WTC11 (cell line): ENCODE results near the gene TTN. TPM values are rescaled to one million over a fixed set of nuclear protein-coding genes. Genes with fewer than 3 reads are reported as not detected.

Experiments
- ATAC-seq: fragments of 200-7000 bp; cut with Tn5 transposase; 2 replicates; pipeline ENCODE4 v1.10.0; 2021; ENCODE audit warnings: mild to moderate bottlenecking, moderate library complexity
- CTCF ChIA-PET: fragments of 300-600 bp; sonication (Branson Sonifier 250); formaldehyde crosslinking; loops from one replicate; lab custom pipeline; 2021; ENCODE audit warnings: antibody characterized with exemption; lab: Charles Lee
- POLR2A ChIA-PET: fragments of 350-600 bp; sonication (Branson Sonifier 250); formaldehyde crosslinking; loops from one replicate; lab custom pipeline; 2021; ENCODE audit warnings: antibody characterized with exemption; lab: Charles Lee
- DNase-seq: peaks from one replicate; pipeline ENCODE4 v3.0.0; 2021; ENCODE audit warnings: low spot score
- H3K27ac Mint-ChIP-seq: 2 replicates; pipeline ENCODE4 v1.8.0; 2021; ENCODE audit warnings: mixed read lengths
- H3K27me3 Mint-ChIP-seq: 2 replicates; pipeline ENCODE4 v1.8.0; 2021; ENCODE audit warnings: low read depth, mild to moderate bottlenecking, moderate library complexity, mixed read lengths
- H3K36me3 Mint-ChIP-seq: 2 replicates; pipeline ENCODE4 v1.8.0; 2021; ENCODE audit warnings: mixed read lengths
- H3K4me1 Mint-ChIP-seq: 2 replicates; pipeline ENCODE4 v1.8.0; 2022; ENCODE audit warnings: mixed read lengths
- H3K4me3 Mint-ChIP-seq: 2 replicates; pipeline ENCODE4 v1.8.0; 2021; ENCODE audit warnings: mild to moderate bottlenecking, moderate library complexity, mixed read lengths
- H3K9me3 Mint-ChIP-seq: 2 replicates; pipeline ENCODE4 v1.8.0; 2021; ENCODE audit warnings: mixed read lengths
- AFF4 ChIP-seq: sonication (generic); formaldehyde crosslinking; IDR thresholded peaks from 2 replicates; pipeline ENCODE4 v1.8.1; 2023; ENCODE audit warnings: mild to moderate bottlenecking, missing genetic modification reagents, borderline replicate concordance
- CDX4 ChIP-seq: fragments of 250-450 bp; sonication (Bioruptor Pico); IDR thresholded peaks from 2 replicates; pipeline ENCODE4 v1.9.0; 2021; ENCODE audit warnings: moderate library complexity, mild to moderate bottlenecking, inconsistent platforms, borderline replicate concordance
- E2F4 ChIP-seq: sonication (generic); formaldehyde crosslinking; IDR thresholded peaks from 2 replicates; pipeline ENCODE4 v1.8.1; 2022; ENCODE audit warnings: low read depth, mild to moderate bottlenecking, moderate library complexity, missing genetic modification reagents, borderline replicate concordance
- GTF2I ChIP-seq: fragments of 250-450 bp; sonication (Bioruptor Pico); conservative IDR thresholded peaks from 2 replicates; pipeline ENCODE4 v1.4.0; 2021; ENCODE audit warnings: mild to moderate bottlenecking
- HMGXB4 ChIP-seq: sonication (generic); formaldehyde crosslinking; IDR thresholded peaks from 2 replicates; pipeline ENCODE4 v1.8.1; 2023; ENCODE audit warnings: mild to moderate bottlenecking, moderate library complexity, missing genetic modification reagents
- MLX ChIP-seq: sonication (generic); formaldehyde crosslinking; IDR thresholded peaks from 2 replicates; pipeline ENCODE4 v1.8.1; 2023; ENCODE audit warnings: mild to moderate bottlenecking, missing genetic modification reagents, moderate library complexity
- NFATC4 ChIP-seq: fragments of 250-450 bp; sonication (Bioruptor Pico); IDR thresholded peaks from 2 replicates; pipeline ENCODE4 v1.9.0; 2021; ENCODE audit warnings: mild to moderate bottlenecking
- NR1H2 ChIP-seq: sonication (generic); formaldehyde crosslinking; IDR thresholded peaks from 2 replicates; pipeline ENCODE4 v1.9.0; 2021; ENCODE audit warnings: mild to moderate bottlenecking, moderate library complexity, missing genetic modification reagents
- NR2C2 ChIP-seq: sonication (generic); formaldehyde crosslinking; IDR thresholded peaks from 2 replicates; pipeline ENCODE4 v1.8.0; 2022; ENCODE audit warnings: mild to moderate bottlenecking, missing genetic modification reagents
- NR3C1 ChIP-seq: sonication (generic); formaldehyde crosslinking; conservative IDR thresholded peaks from 2 replicates; pipeline ENCODE4 v1.8.1; 2023; ENCODE audit warnings: low read depth, mild to moderate bottlenecking, missing genetic modification reagents
- SMAD3 ChIP-seq: sonication (generic); formaldehyde crosslinking; IDR thresholded peaks from 2 replicates; pipeline ENCODE4 v1.8.0; 2022; ENCODE audit warnings: missing genetic modification reagents, mild to moderate bottlenecking, borderline replicate concordance
- SP1 ChIP-seq: sonication (generic); formaldehyde crosslinking; conservative IDR thresholded peaks from 2 replicates; pipeline ENCODE4 v1.8.1; 2022; ENCODE audit warnings: missing genetic modification reagents
- TEAD1 ChIP-seq: sonication (generic); formaldehyde crosslinking; IDR thresholded peaks from 2 replicates; pipeline ENCODE4 v1.8.0; 2022; ENCODE audit warnings: mild to moderate bottlenecking, missing genetic modification reagents
- TP53 ChIP-seq: sonication (generic); formaldehyde crosslinking; IDR thresholded peaks from 2 replicates; pipeline ENCODE4 v1.8.1; 2023; ENCODE audit warnings: mild to moderate bottlenecking, missing genetic modification reagents
- USF1 ChIP-seq: sonication (generic); formaldehyde crosslinking; IDR thresholded peaks from 2 replicates; pipeline ENCODE4 v1.8.0; 2022; ENCODE audit warnings: mild to moderate bottlenecking, missing genetic modification reagents
- ZMAT4 ChIP-seq: fragments of 250-450 bp; sonication (Bioruptor Pico); IDR thresholded peaks from 2 replicates; pipeline ENCODE4 v1.9.0; 2021; ENCODE audit warnings: mild to moderate bottlenecking
- ZNF317 ChIP-seq: sonication (generic); formaldehyde crosslinking; IDR thresholded peaks from 2 replicates; pipeline ENCODE4 v1.8.1; 2023; ENCODE audit warnings: low read depth, mild to moderate bottlenecking, moderate library complexity, missing genetic modification reagents, borderline replicate concordance
- ZNF423 ChIP-seq: fragments of 250-450 bp; sonication (Bioruptor Pico); IDR thresholded peaks from 2 replicates; pipeline ENCODE4 v2.1.2; 2022; ENCODE audit warnings: mild to moderate bottlenecking, moderate library complexity
- ZNF512 ChIP-seq: sonication (generic); formaldehyde crosslinking; IDR thresholded peaks from 2 replicates; pipeline ENCODE4 v1.8.1; 2022; ENCODE audit warnings: missing genetic modification reagents, borderline replicate concordance
- total RNA-seq: library from RNA; stranded (reverse); gene quantifications from 3 replicates; pipeline ENCODE4 v1.2.3, GENCODE V29; 2021
- TF ChIP-seq, protein P1 (sequence below): sonication (generic); formaldehyde crosslinking; IDR thresholded peaks from 2 replicates; pipeline ENCODE4 v1.8.0; 2022; ENCODE audit warnings: mild to moderate bottlenecking, missing genetic modification reagents
- TF ChIP-seq, protein P2 (sequence below): sonication (generic); formaldehyde crosslinking; IDR thresholded peaks from 2 replicates; pipeline ENCODE4 v1.8.0; 2022; ENCODE audit warnings: mild to moderate bottlenecking, missing genetic modification reagents

The TTN gene
- total RNA-seq, 1 experiment from 2014 or later: 4.7 TPM

DNA sequence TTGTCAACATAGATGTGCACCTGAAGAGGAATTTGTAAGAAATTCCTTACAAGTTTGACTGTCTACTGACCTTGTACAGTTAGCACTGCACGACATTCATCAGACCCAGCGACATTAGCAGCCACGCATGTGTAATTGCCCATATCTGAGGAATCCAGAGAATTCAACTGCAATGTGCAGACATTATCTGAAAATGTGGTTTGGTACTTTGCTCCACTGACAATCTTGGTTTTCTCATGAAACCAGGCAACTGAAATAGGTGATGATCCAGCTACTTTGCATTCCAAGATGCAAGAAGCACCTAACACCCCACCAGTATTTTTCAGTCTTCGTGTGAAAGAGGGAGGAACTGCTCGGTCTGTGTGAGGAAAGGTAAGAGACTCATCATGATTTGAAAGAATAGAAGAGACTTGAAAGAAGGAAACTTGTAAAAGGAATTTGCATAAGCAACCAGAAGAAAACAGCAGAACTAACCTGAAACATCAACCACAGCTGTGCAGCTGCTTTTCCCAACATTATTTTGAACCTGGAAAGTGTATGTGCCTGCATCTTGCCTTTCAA lies 83.4 kb downstream of the TTN start:
- H3K9me3 Mint-ChIP-seq: no peaks in the 10 kb centered on the region
- H3K4me3 Mint-ChIP-seq: no peak overlapping the region
- peaks cover 18% of the 10 kb centered on the region for H3K4me1 Mint-ChIP-seq
- peaks cover 5% of the 10 kb centered on the region for H3K27me3 Mint-ChIP-seq
- 0 out of 2 replicates have a peak, but pooled peaks cover 2% of the 10 kb centered on the region for H3K36me3 Mint-ChIP-seq
- no peak for ATAC-seq
- ChIA-PET CTCF (interaction anchor here (0.7 to 0.9 kb wide), 2 partner anchors 23 to 38 kb away, joined by 3 to 4 read pairs; no protein-coding TSS in a partner anchor), POLR2A (no interaction called here)
- TF ChIP-seq, protein P1, sequence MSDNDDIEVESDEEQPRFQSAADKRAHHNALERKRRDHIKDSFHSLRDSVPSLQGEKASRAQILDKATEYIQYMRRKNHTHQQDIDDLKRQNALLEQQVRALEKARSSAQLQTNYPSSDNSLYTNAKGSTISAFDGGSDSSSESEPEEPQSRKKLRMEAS: no peak
- TF ChIP-seq NR1H2 (CRISPR knock-in tag) (no peak), AFF4 (CRISPR knock-in tag) (no peak), HMGXB4 (CRISPR knock-in tag) (no peak), TEAD1 (no peak), ZMAT4 (CRISPR knock-in tag) (no peak), TP53 (CRISPR knock-in tag) (no peak), ZNF317 (CRISPR knock-in tag) (no peak), E2F4 (CRISPR knock-in tag) (no peak)
- TF ChIP-seq, all 79 proteins: peak for 0
- no peak overlapping the region for H3K27ac Mint-ChIP-seq
- DNase-seq: no peak

- DNase-seq (no peak), ATAC-seq (peak; percentile 82)
- Mint-ChIP-seq H3K4me3 (no peak overlapping the region), H3K27ac (no peak overlapping the region), H3K27me3 (peaks cover 5% of the 10 kb centered on the region), H3K36me3 (0 out of 2 replicates have a peak, but pooled peaks cover 2% of the 10 kb centered on the region), H3K4me1 (peaks cover 18% of the 10 kb centered on the region), H3K9me3 (no peaks in the 10 kb centered on the region)
- CTCF ChIA-PET: no interaction called here
- POLR2A ChIA-PET: no interaction called here
- no peak for TF ChIP-seq GTF2I (CRISPR knock-in tag)
- TF ChIP-seq SP1 (CRISPR knock-in tag): no peak
- no peak for TF ChIP-seq NR3C1 (CRISPR knock-in tag)
- no peak for TF ChIP-seq SMAD3
- no peak for TF ChIP-seq ZNF423 (CRISPR knock-in tag)
- TF ChIP-seq, protein P2, sequence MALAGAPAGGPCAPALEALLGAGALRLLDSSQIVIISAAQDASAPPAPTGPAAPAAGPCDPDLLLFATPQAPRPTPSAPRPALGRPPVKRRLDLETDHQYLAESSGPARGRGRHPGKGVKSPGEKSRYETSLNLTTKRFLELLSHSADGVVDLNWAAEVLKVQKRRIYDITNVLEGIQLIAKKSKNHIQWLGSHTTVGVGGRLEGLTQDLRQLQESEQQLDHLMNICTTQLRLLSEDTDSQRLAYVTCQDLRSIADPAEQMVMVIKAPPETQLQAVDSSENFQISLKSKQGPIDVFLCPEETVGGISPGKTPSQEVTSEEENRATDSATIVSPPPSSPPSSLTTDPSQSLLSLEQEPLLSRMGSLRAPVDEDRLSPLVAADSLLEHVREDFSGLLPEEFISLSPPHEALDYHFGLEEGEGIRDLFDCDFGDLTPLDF (CRISPR knock-in tag): no peak
- no peak for TF ChIP-seq MLX (CRISPR knock-in tag)
- no peak for TF ChIP-seq NR2C2 (CRISPR knock-in tag)
- no peak for TF ChIP-seq CDX4 (CRISPR knock-in tag)
- no peak for TF ChIP-seq USF1
- TF ChIP-seq ZNF512 (CRISPR knock-in tag): no peak
- no peak for TF ChIP-seq NFATC4
These were observed 84.9 kb downstream of the TTN start for GRCh38 chr2:178722296-178722695.
